GM19328 (cell line): ENCODE data around the gene ECE2.
"Not testable (repeated sequence)": the region's sequence is repeated elsewhere in the genome, so short reads cannot be mapped to it uniquely, and the experiment has no call there.

Experiments used
- ATAC-seq: cut with Tn5 transposase; IDR thresholded peaks from one replicate; pipeline ENCODE4 v1.9.1; 2021; ENCODE audit warnings: mild to moderate bottlenecking, moderate library complexity; ENCODE audit not compliant: unreplicated experiment

The ECE2 gene

DNA sequence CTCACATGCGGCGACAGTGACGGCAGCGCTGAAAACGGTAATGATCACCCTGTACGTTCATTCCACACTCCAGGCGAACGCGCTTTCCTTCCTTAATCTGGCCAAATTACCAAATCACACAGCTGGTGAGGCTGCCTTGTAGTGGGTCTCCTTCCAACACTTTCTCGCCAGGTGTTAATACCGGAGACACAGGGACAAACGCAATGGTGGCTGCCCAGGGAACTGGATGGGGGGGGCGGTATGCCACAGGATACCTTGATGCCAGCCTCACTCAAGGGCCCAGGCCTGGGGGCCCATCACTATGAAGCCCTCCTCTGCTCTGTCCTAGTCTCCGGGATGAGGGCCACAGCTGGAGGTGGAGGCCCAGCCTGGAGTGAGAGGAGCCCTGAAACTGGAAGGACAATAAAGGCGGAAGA is 13.1 kb upstream of the ECE2 start:
- no peak for ATAC-seq

GRCh38 chr3:184267249-184267648 is 8.6 kb upstream of the ECE2 start:
- not testable (repeated sequence) for ATAC-seq

- no peak for ATAC-seq
These were observed 3.6 kb upstream of the ECE2 start for GRCh38 chr3:184272269-184272668.

GRCh38 chr3:184275381-184275701 is 481 bp upstream of the ECE2 start:
- no peak for ATAC-seq

GRCh38 chr3:184277366-184277765 is 1.5 kb downstream of the ECE2 start:
- ATAC-seq: no peak

GRCh38 chr3:184282941-184283340 is 7.1 kb downstream of the ECE2 start:
- no peak for ATAC-seq

- no peak for ATAC-seq
These were observed 7.9 kb downstream of the ECE2 start for GRCh38 chr3:184283681-184284080.

DNA sequence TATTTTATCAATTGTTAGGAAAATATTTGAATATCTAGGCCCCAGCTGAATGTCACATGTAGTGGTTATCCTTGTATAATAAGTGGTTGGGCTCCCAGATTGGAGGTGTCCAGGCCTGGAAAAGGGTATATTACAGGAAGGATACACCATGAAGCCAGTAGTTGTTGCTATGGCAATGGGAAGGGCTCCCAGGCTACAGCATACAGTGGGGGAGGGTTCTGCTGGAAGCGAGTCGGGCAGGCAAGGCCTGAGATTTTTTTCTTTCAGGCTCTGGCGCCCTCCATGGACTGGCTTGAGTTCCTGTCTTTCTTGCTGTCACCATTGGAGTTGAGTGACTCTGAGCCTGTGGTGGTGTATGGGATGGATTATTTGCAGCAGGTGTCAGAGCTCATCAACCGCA is 8.9 kb downstream of the ECE2 start:
- ATAC-seq: no peak

DNA sequence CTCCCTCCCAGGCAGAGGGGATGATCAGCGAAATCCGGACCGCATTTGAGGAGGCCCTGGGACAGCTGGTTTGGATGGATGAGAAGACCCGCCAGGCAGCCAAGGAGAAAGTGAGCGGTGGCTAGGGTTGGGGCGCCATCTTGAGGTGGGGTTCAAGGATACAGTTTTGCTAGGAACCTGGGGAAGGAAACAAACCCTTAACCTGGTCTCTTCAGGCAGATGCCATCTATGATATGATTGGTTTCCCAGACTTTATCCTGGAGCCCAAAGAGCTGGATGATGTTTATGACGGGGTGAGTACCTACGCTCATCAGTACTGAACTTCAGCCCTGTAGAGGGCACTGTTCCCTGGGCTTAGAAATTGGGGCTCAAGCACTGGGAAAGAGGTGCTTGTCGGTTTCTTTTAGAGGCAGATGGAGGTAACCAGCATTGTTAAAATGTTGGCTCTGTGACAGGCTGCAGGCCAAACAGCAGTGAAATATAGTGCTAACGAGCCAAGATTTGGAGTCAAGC is 13.7 kb downstream of the ECE2 start:
- ATAC-seq: no peak

DNA sequence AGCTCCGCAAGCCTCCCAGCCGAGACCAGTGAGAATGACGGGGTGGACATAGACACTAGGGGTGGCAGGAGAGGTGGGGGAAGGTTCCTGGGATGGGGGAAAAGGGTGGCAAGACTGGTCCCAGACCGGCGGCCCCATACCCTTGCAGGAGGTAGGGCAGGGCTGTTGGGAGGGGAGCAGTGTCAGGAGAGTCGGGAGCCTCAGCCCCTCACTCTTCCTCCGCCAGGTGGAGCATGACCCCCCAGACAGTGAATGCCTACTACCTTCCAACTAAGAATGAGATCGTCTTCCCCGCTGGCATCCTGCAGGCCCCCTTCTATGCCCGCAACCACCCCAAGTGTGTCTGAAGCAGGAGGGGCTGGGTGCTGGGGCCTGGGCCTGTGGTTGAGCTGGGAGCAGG is 14.5 kb downstream of the ECE2 start:
- ATAC-seq: no peak

DNA sequence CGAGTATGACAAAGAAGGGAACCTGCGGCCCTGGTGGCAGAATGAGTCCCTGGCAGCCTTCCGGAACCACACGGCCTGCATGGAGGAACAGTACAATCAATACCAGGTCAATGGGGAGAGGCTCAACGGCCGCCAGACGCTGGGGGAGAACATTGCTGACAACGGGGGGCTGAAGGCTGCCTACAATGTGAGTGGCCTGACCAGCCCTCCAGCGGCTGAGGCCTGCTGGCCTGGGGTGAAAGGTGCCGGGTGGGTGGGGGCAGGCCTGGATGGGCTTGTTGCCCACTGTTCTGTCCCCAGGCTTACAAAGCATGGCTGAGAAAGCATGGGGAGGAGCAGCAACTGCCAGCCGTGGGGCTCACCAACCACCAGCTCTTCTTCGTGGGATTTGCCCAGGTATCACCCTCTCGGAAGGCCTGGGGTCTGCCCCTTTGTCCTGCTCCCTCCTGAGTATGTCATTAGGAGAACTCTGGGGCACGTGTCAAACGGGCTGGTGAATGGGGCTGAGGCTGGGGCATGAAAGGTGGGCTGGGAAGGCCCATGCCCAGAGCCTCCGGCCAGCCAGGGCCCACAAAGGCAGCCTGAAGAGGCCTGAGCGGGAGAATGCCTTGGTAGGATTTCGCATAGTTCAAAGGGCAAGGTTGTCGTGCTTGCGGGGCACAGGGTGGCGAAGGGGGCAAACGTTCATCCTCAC is 15.4 kb downstream of the ECE2 start:
- ATAC-seq: no peak

DNA sequence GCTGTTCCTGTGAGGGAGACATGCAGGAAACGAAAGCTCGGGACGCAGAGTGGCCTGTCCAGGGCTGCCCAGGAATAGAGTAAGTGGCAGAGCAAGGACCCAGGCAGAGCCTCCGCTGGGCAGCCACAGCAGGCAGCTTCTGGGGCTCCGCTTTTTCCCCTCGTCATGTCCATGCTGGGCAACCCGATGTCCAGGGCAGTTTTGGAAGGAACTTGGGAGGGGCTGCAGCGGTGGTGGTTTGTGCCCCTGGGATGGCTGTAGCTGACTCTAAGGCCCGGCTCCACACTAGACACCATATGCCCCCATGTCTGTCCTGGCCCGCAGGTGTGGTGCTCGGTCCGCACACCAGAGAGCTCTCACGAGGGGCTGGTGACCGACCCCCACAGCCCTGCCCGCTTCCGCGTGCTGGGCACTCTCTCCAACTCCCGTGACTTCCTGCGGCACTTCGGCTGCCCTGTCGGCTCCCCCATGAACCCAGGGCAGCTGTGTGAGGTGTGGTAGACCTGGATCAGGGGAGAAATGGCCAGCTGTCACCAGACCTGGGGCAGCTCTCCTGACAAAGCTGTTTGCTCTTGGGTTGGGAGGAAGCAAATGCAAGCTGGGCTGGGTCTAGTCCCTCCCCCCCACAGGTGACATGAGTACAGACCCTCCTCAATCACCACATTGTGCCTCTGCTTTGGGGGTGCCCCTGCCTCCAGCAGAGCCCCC is 16.1 kb downstream of the ECE2 start:
- ATAC-seq: no peak

GRCh38 chr3:184295771-184296170 is 19.9 kb downstream of the ECE2 start:
- no peak for ATAC-seq

GRCh38 chr3:184296616-184297015 is 20.8 kb downstream of the ECE2 start:
- no peak for ATAC-seq

GRCh38 chr3:184298759-184299487 is 23.1 kb downstream of the ECE2 start, which contains the start of gene PSMD2:
Gene PSMD2 (plus strand): TSS chr3:184299241. CDS start chr3:184299267, 26 bp downstream.
- peak; percentile 93 for ATAC-seq

- no peak for ATAC-seq
These were observed 23.9 kb downstream of the ECE2 start for GRCh38 chr3:184299488-184300377.

DNA sequence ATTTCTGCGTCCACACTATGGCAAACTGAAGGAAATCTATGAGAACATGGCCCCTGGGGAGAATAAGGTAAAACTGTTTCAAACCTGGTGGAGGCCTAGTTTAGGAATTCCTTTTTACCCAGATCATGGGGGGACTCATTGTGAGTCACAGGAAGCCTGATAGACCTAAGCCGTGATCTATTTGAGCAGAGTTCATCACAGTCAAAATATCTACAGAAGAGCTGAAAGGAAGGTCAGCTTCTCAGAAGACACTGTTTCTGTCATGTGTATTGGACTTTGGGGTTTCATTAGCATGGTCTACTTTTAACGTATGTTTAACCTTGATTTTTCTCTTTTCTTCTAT is 24.5 kb downstream of the ECE2 start:
- ATAC-seq: no peak

DNA sequence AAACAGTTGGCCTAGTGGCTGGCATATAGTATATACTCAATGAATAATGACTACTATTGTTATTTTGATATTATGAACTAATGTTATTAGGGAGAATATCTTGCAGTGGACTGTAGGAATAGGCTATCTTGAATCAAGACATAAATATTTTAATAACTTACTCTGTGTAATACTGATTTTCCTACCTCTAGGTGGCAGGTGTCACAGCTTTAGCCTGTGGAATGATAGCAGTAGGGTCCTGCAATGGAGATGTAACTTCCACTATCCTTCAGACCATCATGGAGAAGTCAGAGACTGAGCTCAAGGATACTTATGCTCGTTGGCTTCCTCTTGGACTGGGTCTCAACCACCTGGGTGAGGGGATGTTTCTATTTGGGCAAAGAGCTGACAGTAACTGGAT is 29.8 kb downstream of the ECE2 start:
- no peak for ATAC-seq

DNA sequence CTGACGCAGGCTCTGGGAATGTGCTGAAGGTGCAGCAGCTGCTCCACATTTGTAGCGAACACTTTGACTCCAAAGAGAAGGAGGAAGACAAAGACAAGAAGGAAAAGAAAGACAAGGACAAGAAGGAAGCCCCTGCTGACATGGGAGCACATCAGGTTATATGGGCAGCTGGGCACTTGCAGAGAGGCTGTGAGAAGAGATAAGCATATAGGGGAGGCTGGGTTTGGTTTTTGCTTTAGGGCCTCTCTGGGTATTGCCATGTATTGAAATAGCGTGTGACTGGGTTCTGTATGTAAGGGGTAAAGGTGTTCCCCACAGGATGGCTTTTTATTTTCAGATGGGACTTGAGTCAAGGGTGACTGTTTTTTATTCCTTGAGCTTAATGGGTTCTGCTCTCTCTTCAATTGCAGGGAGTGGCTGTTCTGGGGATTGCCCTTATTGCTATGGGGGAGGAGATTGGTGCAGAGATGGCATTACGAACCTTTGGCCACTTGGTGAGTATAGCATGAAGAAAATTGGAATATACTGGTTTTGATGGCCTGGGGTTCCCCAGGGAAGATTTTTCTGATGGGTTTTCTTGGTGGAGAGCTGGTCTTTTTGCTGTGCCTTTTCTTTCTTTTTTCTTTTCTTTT is 30.6 kb downstream of the ECE2 start:
- no peak for ATAC-seq

- no peak for ATAC-seq
These were observed 32.1 kb downstream of the ECE2 start for GRCh38 chr3:184307915-184308314.
